ENCODE measurements around the gene MED7.

- TF ChIP-seq, protein P1, sequence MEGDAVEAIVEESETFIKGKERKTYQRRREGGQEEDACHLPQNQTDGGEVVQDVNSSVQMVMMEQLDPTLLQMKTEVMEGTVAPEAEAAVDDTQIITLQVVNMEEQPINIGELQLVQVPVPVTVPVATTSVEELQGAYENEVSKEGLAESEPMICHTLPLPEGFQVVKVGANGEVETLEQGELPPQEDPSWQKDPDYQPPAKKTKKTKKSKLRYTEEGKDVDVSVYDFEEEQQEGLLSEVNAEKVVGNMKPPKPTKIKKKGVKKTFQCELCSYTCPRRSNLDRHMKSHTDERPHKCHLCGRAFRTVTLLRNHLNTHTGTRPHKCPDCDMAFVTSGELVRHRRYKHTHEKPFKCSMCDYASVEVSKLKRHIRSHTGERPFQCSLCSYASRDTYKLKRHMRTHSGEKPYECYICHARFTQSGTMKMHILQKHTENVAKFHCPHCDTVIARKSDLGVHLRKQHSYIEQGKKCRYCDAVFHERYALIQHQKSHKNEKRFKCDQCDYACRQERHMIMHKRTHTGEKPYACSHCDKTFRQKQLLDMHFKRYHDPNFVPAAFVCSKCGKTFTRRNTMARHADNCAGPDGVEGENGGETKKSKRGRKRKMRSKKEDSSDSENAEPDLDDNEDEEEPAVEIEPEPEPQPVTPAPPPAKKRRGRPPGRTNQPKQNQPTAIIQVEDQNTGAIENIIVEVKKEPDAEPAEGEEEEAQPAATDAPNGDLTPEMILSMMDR (IDR thresholded peaks at IDR 0.05; ENCODE audit: borderline replicate concordance, extremely low read depth, low read length, poor library complexity, severe bottlenecking), result no peak
- TF ChIP-seq EZH2 (IDR thresholded peaks at IDR 0.05; ENCODE audit: borderline replicate concordance, low read depth, low read length, severe bottlenecking), result no peak
Observed at GRCh38 chr5:157175071-157175612, 32.5 kb upstream of the MED7 start.
